H4 (cell line): ENCODE measurements around the gene OIT3. TPM values are rescaled to one million over a fixed set of nuclear protein-coding genes. Genes with fewer than 3 reads are reported as not detected.

Experiments
- DNase-seq: peaks from one replicate; pipeline ENCODE4 v3.0.0-alpha.2; 2015; ENCODE audit warnings: low spot score
- total RNA-seq: library from RNA; depleted of rRNA; stranded (reverse); fragments of >200 nt; shearing (Covaris generic); gene quantifications from 2 replicates; pipeline ENCODE4 v1.2.3, GENCODE V29; 2014; rRNA removed

OIT3 gene
- total RNA-seq, 1 experiment from 2014 or later: not detected

- DNase-seq: no peak
Observed at GRCh38 chr10:72952189-72952588, 58.6 kb downstream of the OIT3 start.

GRCh38 chr10:72952642-72953158 is 59.2 kb downstream of the OIT3 start:
- DNase-seq: no peak

- no peak for DNase-seq
Observed at GRCh38 chr10:72953687-72954086, 60.1 kb downstream of the OIT3 start.

- no peak for DNase-seq
Observed at GRCh38 chr10:72954230-72954595, 60.7 kb downstream of the OIT3 start.

- DNase-seq: no peak
Observed at GRCh38 chr10:72954596-72955554, 61.3 kb downstream of the OIT3 start, which contains the start of gene PLA2G12B. PLA2G12B (minus strand) TSS chr10:72954806; CDS start chr10:72954685, 121 bp downstream.

- DNase-seq: no peak
Observed at GRCh38 chr10:72956001-72956400, 62.5 kb downstream of the OIT3 start.

- DNase-seq: no peak
Observed at GRCh38 chr10:72976886-72977285, 83.3 kb downstream of the OIT3 start.

- DNase-seq: no peak
Observed at GRCh38 chr10:72979709-72980108, 86.2 kb downstream of the OIT3 start.

GRCh38 chr10:72980348-72980747 is 86.8 kb downstream of the OIT3 start:
- no peak for DNase-seq

- DNase-seq: no peak
Observed at GRCh38 chr10:72981028-72981881, 87.7 kb downstream of the OIT3 start.

GRCh38 chr10:72981882-72982529 is 88.5 kb downstream of the OIT3 start:
- DNase-seq: no peak

Other genes with a start within 250 kb of the OIT3 start
- gene MCU, start 201.6 kb upstream of the OIT3 start, total RNA-seq: 26.8 and 28.1 TPM in 2 replicates
- not detected in 2 replicates for gene PLA2G12B, start 61.1 kb downstream of the OIT3 start, total RNA-seq
- 105 and 109 TPM in 2 replicates for gene P4HA1, start 203.1 kb downstream of the OIT3 start, total RNA-seq
- gene NUDT13, start 216.7 kb downstream of the OIT3 start, total RNA-seq: 1.1 and 2.0 TPM in 2 replicates